K562 (cell line): Measurements from ENCODE around the gene ITGB5. TPM values are rescaled to one million over a fixed set of nuclear protein-coding genes. Genes with fewer than 3 reads are reported as not detected.
A peak's percentile ranks its signal among the peaks of the same experiment; 100 is the strongest.

Experiments used
- ATAC-seq: fragments of 200-7000 bp; cut with Tn5 transposase; 3 replicates; pipeline ENCODE4 v1.9.1; 2020; ENCODE audit warnings: moderate library complexity
- BruUV-seq: library from RNA; stranded (reverse); fragments of 400-500 nt; replicated peaks from 2 replicates; lab custom pipeline; 2021; lab: Mats Ljungman, UMichigan
- CTCF ChIA-PET: fragments of 300-600 bp; formaldehyde crosslinking; extraction: SDS; loops from one replicate; lab custom pipeline; 2021; ENCODE audit warnings: low intra/inter-chr PET ratio; lab: Yijun Ruan, JAX
- POLR2A ChIA-PET: fragments of 300-600, 350-650 bp; sonication (Branson Sonifier 250); formaldehyde crosslinking; extraction: SDS; loops from one replicate; lab custom pipeline; 2021; ENCODE audit warnings: antibody characterized with exemption, inconsistent platforms; lab: Yijun Ruan, JAX
- DNase-seq, 4 experiments: peaks; one replicate each; pipeline versions ENCODE4 v3.0.0 to v3.0.0-alpha.2; 2011 to 2018; ENCODE audit warnings: low spot score in 3 of 4, mixed read lengths in 3 of 4; ENCODE audit errors: extremely low read depth in 1 of 4
- FAIRE-seq: peaks from 2 replicates; lab custom pipeline; 2011; peaks lifted over from hg19 to GRCh38; lab: Jason Lieb, UNC
- H2AFZ ChIP-seq: 2 replicates; pipeline ENCODE4 v1.6.0; 2011; ENCODE audit warnings: low read depth, low read length, control low read depth, inconsistent platforms
- H3K27ac ChIP-seq: fragments of 200-600 bp; 3 replicates; pipeline ENCODE4 v1.8.0; 2011; ENCODE audit warnings: low read depth, mild to moderate bottlenecking, control low read depth, inconsistent platforms, low read length, moderate library complexity, mixed read lengths; ENCODE audit errors: extremely low read depth
- H3K27me3 ChIP-seq, 2 experiments: fragments of 300-600 bp in 1 of 2; 2 replicates in 1 of 2; 3 replicates in 1 of 2; pipeline versions ENCODE4 v1.6.0 to v1.8.0; 2011; ENCODE audit warnings: inconsistent platforms in 2 of 2, low read length in 2 of 2, mild to moderate bottlenecking in 1 of 2, mixed read lengths in 1 of 2, moderate library complexity in 1 of 2; ENCODE audit not compliant: control insufficient read depth in 2 of 2, insufficient read depth in 2 of 2
- H3K36me3 ChIP-seq: fragments of 300-600 bp; 3 replicates; pipeline ENCODE4 v1.8.0; 2011; ENCODE audit warnings: mild to moderate bottlenecking, low read length, inconsistent platforms; ENCODE audit not compliant: control insufficient read depth, insufficient read depth
- H3K4me1 ChIP-seq, 2 experiments: fragments of 200-600 bp in 1 of 2; replicated peaks in 1 of 2; 2 replicates in 1 of 2; 3 replicates in 1 of 2; pipeline versions ENCODE4 v1.5.1 to v1.8.0; 2011; ENCODE audit warnings: inconsistent platforms in 2 of 2, low read length in 2 of 2, mild to moderate bottlenecking in 1 of 2, mixed read lengths in 1 of 2, moderate library complexity in 1 of 2; ENCODE audit not compliant: control insufficient read depth in 2 of 2, insufficient read depth in 2 of 2
- H3K4me2 ChIP-seq: 2 replicates; pipeline ENCODE4 v1.6.1; 2011; ENCODE audit warnings: low read length, control low read depth, inconsistent platforms, mixed read lengths; ENCODE audit not compliant: insufficient read depth
- H3K4me3 ChIP-seq: fragments of 200-600 bp; sonication (generic), shearing (Covaris generic); 2 replicates; pipeline ENCODE4 v1.5.1; 2016; ENCODE audit warnings: control low read depth, inconsistent platforms
- H3K79me2 ChIP-seq: fragments of 200-600 bp; 3 replicates; pipeline ENCODE4 v1.8.0; 2011; ENCODE audit warnings: low read length, inconsistent platforms; ENCODE audit not compliant: control insufficient read depth, insufficient read depth
- H3K9ac ChIP-seq, 2 experiments: 2 replicates each; pipeline versions ENCODE4 v1.6.0 to v1.6.1; 2011; ENCODE audit warnings: low read depth in 2 of 2, low read length in 2 of 2, control low read depth in 1 of 2, inconsistent platforms in 1 of 2, mild to moderate bottlenecking in 1 of 2, mixed read lengths in 1 of 2; ENCODE audit not compliant: insufficient read depth in 1 of 2
- H3K9me1 ChIP-seq: one replicate; pipeline ENCODE4 v1.6.0; 2011; ENCODE audit warnings: inconsistent platforms, mild to moderate bottlenecking, low read length, moderate library complexity; ENCODE audit not compliant: control insufficient read depth, insufficient read depth
- H3K9me3 ChIP-seq: replicated peaks from 2 replicates; pipeline ENCODE4 v1.5.1; 2011; ENCODE audit warnings: low read depth, low read length, inconsistent platforms; ENCODE audit not compliant: control insufficient read depth, insufficient read depth
- H4K20me1 ChIP-seq: replicated peaks from 2 replicates; pipeline ENCODE4 v1.6.1; 2011; ENCODE audit warnings: low read length, inconsistent platforms, mixed read lengths; ENCODE audit not compliant: control insufficient read depth, insufficient read depth
- CBFA2T3 ChIP-seq: fragments of 450-650 bp; IDR thresholded peaks from 2 replicates; pipeline ENCODE4 v1.6.1; 2017
- ESRRA ChIP-seq: fragments of 450-650 bp; IDR thresholded peaks from 2 replicates; pipeline ENCODE4 v1.6.1; 2014; ENCODE audit warnings: low read depth, mild to moderate bottlenecking, moderate library complexity, borderline replicate concordance
- FIP1L1 ChIP-seq: fragments of 200-400 bp; formaldehyde crosslinking; IDR thresholded peaks from 2 replicates; pipeline ENCODE4 v1.6.1; 2018; ENCODE audit warnings: mild to moderate bottlenecking, low read depth, low read length; ENCODE audit not compliant: poor library complexity, severe bottlenecking
- MEF2D ChIP-seq: conservative IDR thresholded peaks from 2 replicates; pipeline ENCODE4 v1.6.1; 2016; ENCODE audit warnings: low read depth, missing genetic modification characterization, missing compliant biosample characterization
- NFIC ChIP-seq: fragments of 450-650 bp; IDR thresholded peaks from 2 replicates; pipeline ENCODE4 v1.6.1; 2017; ENCODE audit warnings: mild to moderate bottlenecking, inconsistent platforms
- POU5F1 ChIP-seq: fragments of 150-350 bp; IDR thresholded peaks from 2 replicates; pipeline ENCODE4 v1.6.1; 2014; ENCODE audit warnings: borderline replicate concordance, low read length, low read depth, mild to moderate bottlenecking; ENCODE audit not compliant: partially characterized antibody
- TCF3 ChIP-seq: sonication (generic); formaldehyde crosslinking; IDR thresholded peaks from 2 replicates; pipeline ENCODE4 v1.4.0; 2020; ENCODE audit warnings: mild to moderate bottlenecking, missing genetic modification reagents
- THAP7 ChIP-seq: fragments of 250-450 bp; sonication (Bioruptor Pico); IDR thresholded peaks from 2 replicates; pipeline ENCODE4 v1.5.0; 2021
- ZNF408 ChIP-seq: fragments of 250-450 bp; sonication (Bioruptor Pico); IDR thresholded peaks from 2 replicates; pipeline ENCODE4 v1.4.0; 2020; ENCODE audit warnings: low read depth, mild to moderate bottlenecking, moderate library complexity
- WGBS: fragments of 100-300 bp; shearing (Covaris generic); methylation state at CpG from one replicate; pipeline ENCODE4 v1.1.6; 2016; ENCODE audit warnings: low coverage, mixed read lengths; ENCODE audit not compliant: insufficient coverage; ENCODE audit errors: missing lambda C conversion rate; 5-methylcytosine and 5-hydroxymethylcytosine counted together
- in situ Hi-C: fragments of 300-500 bp; cut with MboI; formaldehyde crosslinking; loops from 4 replicates; pipeline ENCODE4 v1.15.0; 2018; ENCODE audit warnings: inconsistent platforms, mixed read lengths
- intact Hi-C: fragments of 100-400 bp; cut with micrococcal nuclease; formaldehyde crosslinking; loops from 2 replicates; pipeline ENCODE4 v1.14.2; 2022
- polyA plus RNA-seq, 8 experiments: library from polyadenylated mRNA; depleted of rRNA in 4 of 8; stranded (reverse) in 5 of 8; unstranded in 3 of 8; fragments of >200 nt; fragmentation: Nextera tagmentation in 2 of 8; fragmentation: Illumina TruSeq in 1 of 8; extraction: Ambion mirVana in 2 of 8; extraction: Trizol in 1 of 8; gene quantifications; 2 replicates each; pipeline versions ENCODE4 v1.2.1 to v1.2.3, GENCODE V29; 2011 to 2014; ENCODE audit warnings: inconsistent platforms in 1 of 8, missing spikeins in 1 of 8
- total RNA-seq, 7 experiments: library from RNA; depleted of rRNA in 6 of 7; stranded (reverse); fragments of >200 nt in 6 of 7; fragmentation: Illumina TruSeq in 2 of 7; extraction: Trizol in 2 of 7; gene quantifications; 2 replicates each; pipeline versions ENCODE4 v1.2.1 to v1.2.3, GENCODE V29; 2011 to 2021; ENCODE audit warnings: low replicate concordance in 1 of 7

Gene ITGB5
- total and polyA plus RNA-seq, 9 of the 15 experiments (the other 6 are each of a cell fraction or from before 2014, with no cell fraction given) = 1.7 to 46.8 (median 9.9) TPM

DNA sequence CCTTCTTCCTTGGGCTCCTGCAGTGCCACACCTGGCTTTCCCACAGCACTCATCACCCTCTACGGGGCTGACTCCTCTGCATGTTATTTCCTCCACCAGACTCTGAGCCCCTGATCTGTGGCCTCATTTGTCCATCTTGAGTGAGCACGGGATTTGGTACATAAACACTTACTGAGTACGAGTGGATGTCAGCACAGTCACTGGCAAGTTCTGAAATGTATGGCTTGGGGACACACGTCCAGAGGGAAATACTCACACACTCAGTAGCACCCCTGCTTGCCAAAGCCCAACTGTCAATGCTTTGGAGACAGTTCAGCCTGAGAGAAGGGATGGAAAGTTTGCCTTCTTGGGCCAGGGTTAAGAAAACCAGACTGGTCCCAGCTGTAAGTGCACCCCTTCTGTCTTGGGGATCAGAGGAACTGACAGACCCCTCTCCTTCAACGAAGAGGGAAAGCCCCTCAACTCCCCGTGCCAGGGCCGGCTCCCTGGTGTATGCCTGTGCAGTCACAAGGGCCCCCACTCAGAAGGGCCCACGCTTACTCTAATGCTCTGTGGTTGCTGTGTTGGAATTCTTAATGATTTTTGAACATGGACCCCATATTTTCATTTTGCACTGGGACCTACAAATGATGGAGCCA lies 85.0 kb downstream of the ITGB5 start (continued):
- no peak for TF ChIP-seq FIP1L1
- no peak for TF ChIP-seq ZNF408 (CRISPR knock-in tag)
- TF ChIP-seq MEF2D (tag) = no peak
- no peak for TF ChIP-seq ESRRA
- TF ChIP-seq THAP7 (CRISPR knock-in tag) = no peak

GRCh38 chr3:124800511-124801258 lies 86.5 kb downstream of the ITGB5 start:
- ATAC-seq = peak; percentile 77
- Histone ChIP-seq H3K9me3 (no peaks in the 10 kb centered on the region), H3K27ac (no peak overlapping the region), H3K4me2 (no peak overlapping the region), H3K4me3 (no peak overlapping the region), H3K9ac (peak overlapping the region in 1 of 2 experiments; percentile 65; a peak in 1 of 4 replicates), H2AFZ (no peak overlapping the region), H3K4me1 (peaks cover 0 to 7% of the 10 kb centered on the region in 2 experiments; a peak in 3 of 5 replicates), H3K79me2 (no peaks in the 10 kb centered on the region), H3K9me1 (no peaks in the 10 kb centered on the region), H3K27me3 (no peaks in the 10 kb centered on the region), H4K20me1 (no peaks in the 10 kb centered on the region), H3K36me3 (no peaks in the 10 kb centered on the region)
- 37% methylated on average over 10 of the region's 10 CpGs for WGBS
- TF ChIP-seq TCF3 (CRISPR knock-in tag) = 0 out of 2 replicates have a peak, but pooled peaks have one; percentile 18
- TF ChIP-seq NFIC = peak; percentile 33
- TF ChIP-seq CBFA2T3 = peak; percentile 33; the same call in 1 of the 2 replicates
- no peak for TF ChIP-seq POU5F1
- DNase-seq = peak in 2 of 4 experiments; percentile 19 to 40
- in situ Hi-C loops = no loop called here
- intact Hi-C loops = no loop called here
- CTCF ChIA-PET = no interaction called here
- POLR2A ChIA-PET = interaction anchor here (0.6 to 1.0 kb wide), 2 partner anchors 14 to 1130 kb away, joined by 3 to 4 read pairs; no protein-coding TSS in a partner anchor
- FAIRE-seq = no peak
- BruUV-seq = no TSS peak
